Kidney epithelial cell (primary cell): ENCODE measurements around the gene DIP2A. TPM values are rescaled to one million over a fixed set of nuclear protein-coding genes. Genes with fewer than 3 reads are reported as not detected.

Experiments used
- DNase-seq: peaks from one replicate; pipeline ENCODE4 v3.0.0-alpha.2; 2010; ENCODE audit warnings: low read depth
- H3K27me3 ChIP-seq: 2 replicates; pipeline ENCODE4 v1.6.0; 2011; ENCODE audit warnings: low read length; ENCODE audit not compliant: control insufficient read depth, insufficient read depth
- H3K36me3 ChIP-seq: 2 replicates; pipeline ENCODE4 v1.5.1; 2011; ENCODE audit warnings: low read length; ENCODE audit not compliant: control insufficient read depth, insufficient read depth
- H3K4me3 ChIP-seq: 2 replicates; pipeline ENCODE4 v1.5.1; 2011; ENCODE audit warnings: low read depth, mild to moderate bottlenecking, control low read depth, low read length
- total RNA-seq: library from RNA; depleted of rRNA; stranded (reverse); fragments of >200 nt; gene quantifications from 2 replicates; pipeline ENCODE4 v1.2.3, GENCODE V29; 2015
- TF ChIP-seq, protein P1 (sequence below): IDR thresholded peaks from 2 replicates; pipeline ENCODE4 v1.5.1; 2011; ENCODE audit warnings: mild to moderate bottlenecking, moderate library complexity, low read length, control low read depth, inconsistent platforms; ENCODE audit not compliant: insufficient read depth, poor library complexity, severe bottlenecking

DIP2A gene
- total RNA-seq, 1 donor from 2014 or later = 16.0 TPM

DNA sequence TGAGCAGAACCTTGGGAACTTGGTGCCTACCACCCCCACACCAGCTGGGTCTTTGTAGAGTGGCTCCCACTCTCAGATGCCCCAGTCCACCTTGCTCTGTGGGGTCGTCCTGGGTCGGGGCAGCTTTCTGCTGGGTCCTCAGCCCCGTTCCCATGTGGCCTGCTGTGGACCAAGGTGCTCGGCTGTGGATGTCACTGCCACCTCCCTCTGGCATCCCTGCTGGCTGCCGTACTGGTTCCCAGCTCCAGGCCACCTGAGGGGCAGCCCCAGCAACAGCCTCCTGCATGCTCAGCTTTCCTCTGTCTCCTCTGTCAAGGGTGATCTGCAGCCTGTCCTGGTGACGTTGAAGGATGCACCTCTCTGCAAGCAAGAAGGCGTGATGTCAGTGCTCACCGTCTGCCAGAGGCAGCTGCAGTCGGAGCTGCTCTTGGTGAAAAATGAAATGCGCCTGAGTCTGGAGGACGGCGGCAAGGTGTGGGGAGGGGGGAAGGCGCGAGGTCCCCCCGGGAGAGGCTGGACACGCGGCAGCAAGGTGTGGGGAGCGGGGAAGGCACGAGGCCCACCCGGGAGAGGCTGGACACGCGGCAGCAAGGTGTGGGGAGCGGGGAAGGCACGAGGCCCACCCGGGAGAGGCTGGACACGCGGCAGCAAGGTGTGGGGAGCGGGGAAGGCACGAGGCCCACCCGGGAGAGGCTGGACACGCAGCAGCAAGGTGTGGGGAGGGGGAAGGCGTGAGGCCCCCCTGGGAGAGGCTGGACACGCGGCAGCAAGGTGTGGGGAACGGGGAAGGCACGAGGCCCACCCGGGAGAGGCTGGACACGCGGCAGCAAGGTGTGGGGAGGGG lies 45.9 kb upstream of the DIP2A start:
- TF ChIP-seq, protein P1, sequence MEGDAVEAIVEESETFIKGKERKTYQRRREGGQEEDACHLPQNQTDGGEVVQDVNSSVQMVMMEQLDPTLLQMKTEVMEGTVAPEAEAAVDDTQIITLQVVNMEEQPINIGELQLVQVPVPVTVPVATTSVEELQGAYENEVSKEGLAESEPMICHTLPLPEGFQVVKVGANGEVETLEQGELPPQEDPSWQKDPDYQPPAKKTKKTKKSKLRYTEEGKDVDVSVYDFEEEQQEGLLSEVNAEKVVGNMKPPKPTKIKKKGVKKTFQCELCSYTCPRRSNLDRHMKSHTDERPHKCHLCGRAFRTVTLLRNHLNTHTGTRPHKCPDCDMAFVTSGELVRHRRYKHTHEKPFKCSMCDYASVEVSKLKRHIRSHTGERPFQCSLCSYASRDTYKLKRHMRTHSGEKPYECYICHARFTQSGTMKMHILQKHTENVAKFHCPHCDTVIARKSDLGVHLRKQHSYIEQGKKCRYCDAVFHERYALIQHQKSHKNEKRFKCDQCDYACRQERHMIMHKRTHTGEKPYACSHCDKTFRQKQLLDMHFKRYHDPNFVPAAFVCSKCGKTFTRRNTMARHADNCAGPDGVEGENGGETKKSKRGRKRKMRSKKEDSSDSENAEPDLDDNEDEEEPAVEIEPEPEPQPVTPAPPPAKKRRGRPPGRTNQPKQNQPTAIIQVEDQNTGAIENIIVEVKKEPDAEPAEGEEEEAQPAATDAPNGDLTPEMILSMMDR = no peak
- DNase-seq = no peak

DNA sequence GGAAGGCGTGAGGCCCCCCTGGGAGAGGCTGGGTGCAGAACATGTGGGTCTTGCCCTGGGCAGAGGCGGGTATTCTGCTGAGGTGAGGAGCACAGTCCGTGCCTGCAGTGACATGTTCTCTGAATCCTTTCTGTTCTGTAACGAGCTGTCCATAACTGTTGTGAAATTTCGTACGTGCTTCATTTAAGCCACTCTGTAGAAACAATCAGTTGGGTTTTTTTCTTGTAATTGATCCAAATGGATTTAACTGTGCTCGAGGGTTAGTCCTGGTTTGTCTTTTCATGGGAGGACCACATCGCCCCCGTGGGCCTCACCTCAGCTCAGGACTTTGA lies 45.4 kb upstream of the DIP2A start:
- H3K36me3 ChIP-seq = no peaks in the 10 kb centered on the region

More for the DNA sequence above, 45.9 kb upstream of the DIP2A start:
- Histone ChIP-seq H3K36me3 (no peaks in the 10 kb centered on the region), H3K27me3 (no peaks in the 10 kb centered on the region), H3K4me3 (no peak overlapping the region)

DNA sequence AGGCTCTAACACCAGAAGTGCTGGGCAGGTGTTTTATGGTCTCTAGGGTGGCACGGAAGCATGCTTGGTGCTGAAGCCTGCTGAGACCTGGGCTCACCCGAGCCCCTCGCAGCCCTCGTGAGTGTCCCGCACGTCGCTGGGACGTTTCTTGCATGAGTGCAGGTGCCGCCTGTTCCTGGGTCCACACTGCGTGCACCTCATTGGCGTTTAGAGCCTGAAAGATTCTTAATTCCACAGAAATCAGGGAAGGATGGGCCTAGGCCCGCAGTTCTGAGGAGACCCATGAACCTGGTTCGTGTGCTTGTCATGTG lies 43.8 kb upstream of the DIP2A start:
- TF ChIP-seq, protein P1 = no peak
- DNase-seq = no peak
- no peak overlapping the region for H3K4me3 ChIP-seq
- no peaks in the 10 kb centered on the region for H3K36me3 ChIP-seq
- no peaks in the 10 kb centered on the region for H3K27me3 ChIP-seq

More for the DNA sequence above, 45.4 kb upstream of the DIP2A start:
- H3K27me3 ChIP-seq = no peaks in the 10 kb centered on the region
- no peak for DNase-seq
- TF ChIP-seq, protein P1 = no peak
- H3K4me3 ChIP-seq = no peak overlapping the region

DNA sequence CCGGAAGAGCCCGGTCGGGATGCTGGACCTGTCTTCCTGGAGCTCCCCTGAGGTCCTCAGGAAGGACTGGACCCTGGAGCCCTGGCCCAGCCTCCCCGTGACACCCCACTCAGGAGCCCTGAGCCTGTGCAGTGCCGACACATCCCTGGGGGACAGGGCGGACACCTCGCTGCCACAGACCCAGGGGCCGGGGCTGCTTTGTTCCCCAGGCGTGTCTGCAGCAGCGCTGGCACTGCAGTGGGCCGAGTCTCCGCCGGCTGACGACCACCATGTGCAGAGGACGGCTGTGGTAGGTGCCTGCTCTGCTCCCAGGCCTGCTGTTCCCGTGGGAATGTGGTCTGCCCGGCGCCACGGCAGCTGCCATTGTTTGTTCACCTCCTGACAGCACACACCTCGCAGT lies 42.1 kb upstream of the DIP2A start:
- TF ChIP-seq, protein P1 = no peak
- H3K36me3 ChIP-seq = no peaks in the 10 kb centered on the region
- no peak for DNase-seq
- H3K4me3 ChIP-seq = no peak overlapping the region
- H3K27me3 ChIP-seq = no peaks in the 10 kb centered on the region

DNA sequence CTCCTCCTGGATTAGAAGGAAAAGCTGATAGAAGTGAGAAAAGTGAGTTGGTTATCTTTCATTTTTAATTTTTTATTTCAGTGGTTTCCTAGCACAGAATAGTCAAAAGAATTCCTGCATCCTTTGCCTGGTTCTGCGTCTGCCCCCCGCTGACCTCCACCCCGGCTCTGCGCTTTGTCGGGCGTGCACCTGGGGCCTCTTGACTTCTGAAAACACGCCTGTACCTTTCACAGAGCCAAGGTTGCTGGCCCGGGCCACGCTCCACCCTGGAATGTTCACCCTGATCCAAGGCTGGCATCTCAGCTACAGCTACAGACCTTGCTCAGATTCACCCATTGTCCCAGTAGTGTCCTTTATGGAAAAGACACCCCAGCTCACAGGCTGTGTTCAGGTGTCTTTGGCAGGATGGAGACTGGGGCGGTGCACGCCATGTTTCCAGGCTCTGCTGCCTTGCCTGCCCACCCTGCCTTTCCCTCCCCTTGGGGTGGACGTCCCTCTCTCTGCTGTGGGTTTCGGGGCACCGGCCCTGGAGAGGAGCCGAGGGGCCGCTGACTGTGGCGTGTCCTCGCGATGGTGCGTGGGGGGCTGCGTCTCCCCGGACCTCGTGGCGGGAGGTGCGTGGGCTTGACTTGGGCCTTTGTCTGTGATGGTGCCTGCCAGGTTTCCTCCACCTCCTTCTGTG lies 40.3 kb upstream of the DIP2A start:
- H3K36me3 ChIP-seq = no peaks in the 10 kb centered on the region
- DNase-seq = no peak
- H3K27me3 ChIP-seq = no peaks in the 10 kb centered on the region
- TF ChIP-seq, protein P1 = no peak
- no peak overlapping the region for H3K4me3 ChIP-seq
